HT-29 (cell line): Measurements from ENCODE around the gene ASGR2. TPM values are rescaled to one million over a fixed set of nuclear protein-coding genes. Genes with fewer than 3 reads are reported as not detected.
"Not testable (repeated sequence)": the region's sequence is repeated elsewhere in the genome, so short reads cannot be mapped to it uniquely, and the experiment has no call there.

Experiments used
- DNase-seq: peaks from one replicate; pipeline ENCODE4 v3.0.0-alpha.2; 2015; ENCODE audit warnings: low spot score
- total RNA-seq: library from RNA; depleted of rRNA; stranded (reverse); fragments of >200 nt; shearing (Covaris generic); gene quantifications from 2 replicates; pipeline ENCODE4 v1.2.3, GENCODE V29; 2014

Gene ASGR2
- total RNA-seq, 1 experiment from 2014 or later, result not detected

DNA sequence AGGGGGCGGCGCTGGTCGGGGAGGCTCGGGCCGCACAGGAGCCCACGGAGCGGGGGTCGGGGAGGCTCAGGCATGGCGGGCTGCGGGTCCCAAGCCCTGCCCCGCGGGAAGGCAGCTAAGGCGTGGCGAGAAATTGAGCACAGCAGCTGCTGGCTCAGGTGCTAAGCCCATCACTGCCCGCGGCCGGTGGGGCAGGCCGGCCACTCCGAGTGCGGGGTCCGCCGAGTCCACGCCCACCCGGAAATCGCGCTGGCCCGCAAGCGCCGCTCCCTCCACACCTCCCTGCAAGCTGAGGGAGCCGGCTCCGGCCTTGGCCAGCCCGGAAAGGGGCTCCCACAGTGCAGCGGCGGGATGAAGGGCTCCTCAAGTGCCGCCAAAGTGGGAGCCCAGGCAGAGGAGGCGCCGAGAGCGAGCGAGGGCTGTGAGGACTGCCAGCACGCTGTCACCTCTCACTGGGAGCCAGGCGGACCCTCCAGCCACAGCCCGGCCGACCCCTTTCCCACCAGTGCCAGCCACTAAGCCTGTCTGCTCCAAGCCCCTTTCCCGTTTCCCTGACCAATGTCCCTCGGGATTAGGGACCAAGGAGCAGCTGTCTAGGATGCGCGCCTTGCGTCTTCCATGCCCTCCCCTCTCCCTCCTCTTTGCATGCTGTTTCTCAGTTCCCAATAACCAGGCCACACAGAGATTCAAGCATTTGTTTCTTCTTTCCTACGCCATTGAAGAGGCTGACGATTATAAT is 13.8 kb downstream of the ASGR2 start:
- DNase-seq, result not testable (repeated sequence)

DNA sequence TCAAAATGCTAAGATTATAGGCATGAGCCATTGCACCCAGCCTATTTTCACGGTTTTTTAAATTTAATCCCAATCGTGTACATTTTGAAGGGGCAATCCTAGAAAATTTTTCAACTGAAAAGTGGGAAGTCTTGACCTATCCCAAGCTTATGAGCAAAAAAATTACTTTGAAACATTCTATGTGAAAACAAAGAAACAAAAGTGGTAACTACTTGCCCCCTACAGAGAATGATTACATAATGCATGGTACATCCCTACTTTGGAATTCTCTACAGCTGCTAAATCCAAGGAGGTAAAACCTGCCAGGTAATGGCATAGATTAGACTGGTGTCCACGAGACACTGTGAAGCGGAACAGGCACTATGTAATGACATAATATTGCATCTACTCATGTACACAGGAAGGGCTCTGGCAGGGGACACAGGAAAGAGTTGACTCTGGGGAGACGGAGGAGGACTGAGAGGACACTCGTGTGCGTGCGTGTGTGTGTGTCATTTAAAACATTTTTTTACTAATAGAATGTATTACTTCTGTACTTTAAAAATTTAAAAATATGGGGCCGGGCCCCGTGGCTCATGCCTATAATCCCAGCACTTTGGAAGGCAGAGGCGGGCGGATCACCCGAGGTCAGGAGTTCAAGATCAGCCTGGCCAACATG is 15.7 kb downstream of the ASGR2 start:
- DNase-seq, result no peak

DNA sequence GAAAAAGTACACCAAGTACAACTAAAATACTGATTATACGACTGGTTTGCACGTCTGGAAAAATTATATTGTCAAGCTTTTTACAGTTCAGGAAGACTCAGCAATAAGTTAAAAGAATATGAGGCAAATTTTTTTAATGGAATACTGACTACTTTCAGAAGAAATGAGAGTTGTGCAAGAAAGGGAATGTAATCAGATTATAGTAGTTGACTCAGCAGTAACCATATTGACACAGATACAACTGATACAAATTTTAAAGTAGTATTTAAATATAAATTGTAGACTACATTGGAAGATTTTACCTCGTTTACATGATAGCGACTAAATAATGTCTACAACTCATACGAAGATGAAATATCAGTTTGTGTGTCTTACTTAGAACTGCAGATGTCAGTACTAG is 16.7 kb downstream of the ASGR2 start:
- no peak for DNase-seq

DNA sequence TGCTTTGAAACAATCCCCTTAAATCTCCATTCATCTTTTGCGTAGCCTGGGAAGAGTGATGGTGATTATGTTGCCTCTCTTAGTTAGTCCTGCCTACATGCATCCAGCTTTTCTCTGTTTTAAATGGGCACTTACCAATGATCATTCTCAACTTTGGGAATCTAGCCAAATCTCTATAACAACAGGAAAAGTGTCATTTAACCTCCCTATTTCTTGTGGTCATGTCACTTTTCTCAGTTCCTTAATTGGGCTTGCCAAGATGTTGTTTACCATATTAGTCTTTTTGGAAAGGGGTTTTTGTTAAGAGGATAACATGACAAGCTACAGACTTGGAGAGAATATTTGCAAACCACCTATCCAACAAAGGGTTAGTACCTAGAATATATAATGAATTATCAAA is 19.0 kb downstream of the ASGR2 start:
- no peak for DNase-seq

DNA sequence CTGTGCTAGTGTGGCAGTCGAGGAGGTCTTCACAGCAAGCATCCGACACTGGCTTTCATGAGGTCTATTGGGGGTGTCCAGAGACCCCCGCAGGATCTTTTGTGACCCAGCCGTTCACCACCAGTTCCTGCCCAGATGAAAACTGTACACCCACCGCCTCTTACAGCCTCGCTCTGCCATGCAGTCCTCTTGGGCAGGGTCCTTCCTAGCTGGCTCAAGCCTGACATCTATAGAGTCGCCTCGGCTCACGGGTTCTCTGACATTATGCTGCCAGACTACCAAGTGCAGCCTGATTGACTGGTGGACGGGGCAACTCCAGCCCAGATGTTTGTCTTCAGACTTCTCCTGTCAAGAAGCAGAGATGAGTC is 20.0 kb downstream of the ASGR2 start:
- no peak for DNase-seq

DNA sequence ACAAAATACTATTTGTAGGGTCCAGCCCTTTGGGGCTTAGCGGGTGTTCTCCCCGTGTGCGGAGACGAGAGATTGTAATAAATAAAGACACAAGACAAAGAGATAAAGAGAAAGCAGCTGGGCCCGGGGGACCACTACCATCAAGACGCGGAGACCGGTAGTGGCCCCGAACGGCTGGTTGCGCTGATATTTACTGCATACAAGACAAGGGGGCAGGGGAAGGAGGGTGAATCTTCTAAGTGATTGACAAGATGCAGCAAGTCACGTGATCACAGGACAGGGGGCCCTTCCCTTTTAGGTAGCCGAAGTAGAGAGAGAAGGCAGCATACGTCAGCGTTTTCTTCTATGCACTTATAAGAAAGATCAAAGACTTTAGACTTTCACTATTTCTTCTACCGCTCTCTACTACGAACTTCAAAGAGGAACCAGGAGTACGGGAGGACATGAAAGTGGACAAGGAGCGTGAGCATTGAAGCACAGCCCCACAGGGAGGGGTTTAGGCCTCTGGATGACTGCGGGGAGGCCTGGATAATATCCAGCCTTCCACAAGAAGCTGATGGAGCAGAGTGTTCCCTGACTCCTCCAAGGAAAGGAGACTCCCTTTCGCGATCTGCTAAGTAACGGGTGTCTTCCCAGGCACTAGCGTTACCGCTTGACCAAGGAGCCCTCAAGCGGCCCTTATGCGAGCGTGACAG is 23.2 kb downstream of the ASGR2 start:
- not testable (repeated sequence) for DNase-seq

DNA sequence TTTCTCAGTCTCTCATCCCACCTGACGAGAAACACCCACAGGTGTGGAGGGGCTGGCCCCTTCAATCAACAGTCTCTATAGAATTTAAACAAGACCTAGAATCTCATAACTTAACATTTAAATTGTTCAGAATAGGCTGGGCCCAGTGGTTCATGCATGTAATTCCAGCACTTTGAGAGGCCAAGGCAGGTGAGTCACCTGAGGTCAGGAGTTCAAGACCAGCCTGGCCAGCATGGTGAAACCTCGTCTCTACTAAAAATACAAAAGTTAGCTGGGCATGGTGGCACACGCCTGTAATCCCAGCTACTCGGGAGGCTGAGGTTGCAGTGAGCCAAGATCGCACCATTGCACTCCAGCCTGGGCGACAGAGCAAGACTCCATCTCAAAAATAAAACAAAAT is 25.1 kb downstream of the ASGR2 start:
- DNase-seq, result not testable (repeated sequence)

DNA sequence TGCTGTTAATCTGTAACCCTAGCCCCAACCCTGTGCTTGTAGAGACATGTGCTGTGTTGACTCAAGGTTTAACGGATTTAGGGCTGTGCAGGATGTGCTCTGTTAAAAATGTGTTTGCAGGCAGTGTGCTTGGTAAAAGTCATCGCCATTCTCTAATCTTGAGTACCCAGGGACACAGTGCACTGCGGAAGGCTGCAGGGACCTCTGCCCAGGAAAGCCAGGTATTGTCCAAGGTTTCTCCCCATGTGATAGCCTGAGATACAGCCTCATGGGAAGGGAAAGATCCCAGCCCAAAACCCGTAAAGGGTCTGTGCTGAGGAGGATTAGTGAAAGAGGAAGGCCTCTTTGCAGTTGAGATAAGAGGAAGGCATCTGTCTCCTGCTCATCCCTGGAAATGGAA is 26.2 kb downstream of the ASGR2 start:
- DNase-seq, result not testable (repeated sequence)

DNA sequence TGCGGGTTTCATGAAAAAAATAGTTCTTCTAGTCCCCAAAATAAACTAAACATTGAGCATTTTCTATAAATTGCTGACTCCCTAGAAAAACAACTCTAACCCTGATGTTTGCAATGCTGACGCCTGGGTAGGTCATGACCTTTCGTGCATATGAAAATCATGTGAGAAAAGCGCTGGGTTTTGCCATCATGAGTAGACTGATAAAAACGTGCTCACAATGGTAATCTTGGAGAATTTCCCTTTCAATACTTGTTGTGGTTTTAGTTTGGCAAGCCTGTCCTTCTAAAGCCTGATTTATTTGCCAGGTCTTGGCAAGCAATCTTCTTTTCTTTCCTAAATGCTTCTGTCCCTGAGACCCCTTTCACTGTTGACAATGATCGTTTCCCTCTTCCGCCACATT is 30.5 kb downstream of the ASGR2 start:
- DNase-seq, result no peak

DNA sequence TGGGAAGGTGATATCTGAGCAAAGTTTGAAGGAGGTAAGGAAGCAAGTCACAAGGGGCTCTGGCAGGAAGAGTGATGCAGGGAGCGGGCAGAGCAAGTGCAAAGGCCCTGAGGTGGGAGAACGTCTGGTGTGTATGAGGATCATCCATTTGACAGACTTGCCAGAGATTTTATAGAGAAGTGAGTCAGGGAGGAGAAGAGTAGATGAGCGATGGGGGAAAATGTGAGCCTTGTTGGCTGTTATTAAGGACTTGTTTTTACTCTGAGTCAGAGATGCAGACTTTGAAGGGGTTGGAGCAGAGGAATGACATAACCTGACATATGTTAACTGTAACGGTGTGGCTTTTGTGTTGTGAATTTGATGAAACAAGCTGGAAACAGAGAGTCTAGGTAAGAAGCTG is 31.0 kb downstream of the ASGR2 start:
- no peak for DNase-seq

DNA sequence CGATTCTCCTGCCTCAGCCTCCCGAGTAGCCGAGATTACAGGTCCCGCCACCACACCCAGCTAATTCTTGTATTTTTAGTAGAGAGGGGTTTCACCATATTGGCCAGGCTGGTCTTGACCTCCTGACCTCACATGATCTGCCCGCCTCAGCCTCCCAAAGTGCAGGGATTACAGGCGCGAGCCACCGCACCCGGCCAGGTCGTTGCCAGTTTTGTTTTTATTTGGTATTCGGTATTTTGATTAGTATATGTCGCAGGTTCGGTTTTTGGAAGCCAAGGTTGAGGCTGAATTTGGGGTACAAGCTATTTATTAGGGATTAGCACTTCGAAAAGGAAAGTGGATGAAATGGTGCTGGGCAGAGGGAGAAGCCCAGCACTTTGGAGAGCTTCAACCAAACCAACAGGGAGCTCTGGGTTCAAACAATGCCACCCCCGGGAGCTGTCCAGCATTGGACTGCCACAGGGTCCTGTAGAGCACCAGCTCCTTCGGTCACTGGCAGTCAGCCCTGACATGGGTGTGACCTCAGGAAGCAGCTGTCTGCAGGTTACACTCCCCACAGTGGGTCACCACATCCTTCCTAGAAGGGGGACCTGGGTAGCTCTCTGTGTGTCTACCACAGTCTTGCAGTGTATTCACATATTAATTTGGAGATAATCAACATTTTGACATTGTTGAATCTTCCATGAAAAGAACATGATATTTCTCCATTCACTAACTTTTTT is 33.1 kb downstream of the ASGR2 start:
- DNase-seq, result no peak

DNA sequence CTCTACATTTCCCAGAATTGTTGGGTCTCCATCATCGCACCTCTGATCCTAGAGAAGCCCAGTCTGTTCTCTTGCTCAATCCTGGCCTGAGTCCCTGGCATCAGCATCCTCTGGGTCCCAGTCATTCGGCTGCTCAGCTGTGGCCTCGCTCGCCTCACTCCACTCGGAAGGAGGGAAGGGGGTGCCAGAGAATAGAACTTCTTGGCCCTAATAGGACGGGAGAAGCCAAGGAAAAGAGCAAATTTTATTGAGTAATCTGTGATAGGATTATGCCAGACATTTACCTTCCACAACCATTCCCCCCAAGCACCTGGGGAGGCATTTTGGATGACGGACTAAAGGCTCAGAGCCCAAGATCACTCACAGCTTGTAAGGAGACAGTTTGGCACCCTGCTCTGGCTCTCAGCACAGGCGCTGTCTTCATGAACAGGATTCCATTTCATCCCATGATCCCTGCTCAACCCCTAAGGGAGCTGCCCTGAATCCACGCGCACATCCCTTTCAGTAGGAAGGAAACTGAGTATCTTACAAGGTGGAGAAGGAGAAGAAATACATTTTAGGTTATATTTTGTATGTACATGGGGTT is 34.1 kb downstream of the ASGR2 start:
- no peak for DNase-seq

DNA sequence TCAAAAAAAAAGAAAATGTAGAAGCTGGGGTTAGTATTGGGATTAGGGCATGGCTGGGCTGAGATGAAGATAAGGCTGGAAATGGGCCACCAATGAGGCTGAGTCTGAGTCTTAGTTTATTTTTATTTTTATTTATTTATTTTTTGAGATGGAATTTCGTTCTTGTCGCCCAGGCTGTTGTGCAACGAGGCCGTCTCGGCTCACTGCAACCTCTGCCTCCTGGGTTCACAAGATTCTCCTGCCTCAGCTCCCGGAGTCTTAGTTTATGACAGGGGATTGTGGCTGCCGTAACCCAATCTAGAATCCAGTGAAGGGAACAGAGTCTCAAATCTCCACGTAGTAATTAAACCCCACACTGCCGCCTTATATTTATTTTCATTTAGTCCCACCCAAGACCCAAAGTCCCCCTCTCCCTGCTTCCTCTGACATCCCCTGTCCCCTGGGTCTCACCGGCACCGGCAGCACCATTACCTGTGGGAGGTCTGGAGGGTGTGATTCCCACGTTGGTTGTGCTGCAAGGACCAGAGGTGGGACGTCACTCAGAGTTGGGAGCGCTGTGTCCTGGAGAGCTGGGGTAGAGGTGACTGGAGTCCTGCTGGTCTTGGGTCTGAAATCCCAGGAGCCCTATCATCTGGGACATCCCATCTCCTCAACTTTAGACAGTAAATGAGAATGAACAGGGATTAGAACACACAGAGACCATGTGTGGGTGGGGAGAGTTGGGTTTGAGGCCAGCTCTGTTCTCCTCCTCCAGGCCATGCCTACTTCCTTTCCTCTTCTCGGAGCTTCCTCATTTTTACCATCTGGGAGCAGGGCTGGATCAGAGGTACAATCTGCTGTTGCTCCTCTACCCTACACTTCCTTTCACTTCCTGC is 34.8 kb downstream of the ASGR2 start, which contains the start of gene CLEC10A:
Gene CLEC10A (minus strand): TSS at position 671 of the 875 bp plus-strand sequence. CDS start 1,439 bp downstream, outside the sequence.
- DNase-seq, result no peak

DNA sequence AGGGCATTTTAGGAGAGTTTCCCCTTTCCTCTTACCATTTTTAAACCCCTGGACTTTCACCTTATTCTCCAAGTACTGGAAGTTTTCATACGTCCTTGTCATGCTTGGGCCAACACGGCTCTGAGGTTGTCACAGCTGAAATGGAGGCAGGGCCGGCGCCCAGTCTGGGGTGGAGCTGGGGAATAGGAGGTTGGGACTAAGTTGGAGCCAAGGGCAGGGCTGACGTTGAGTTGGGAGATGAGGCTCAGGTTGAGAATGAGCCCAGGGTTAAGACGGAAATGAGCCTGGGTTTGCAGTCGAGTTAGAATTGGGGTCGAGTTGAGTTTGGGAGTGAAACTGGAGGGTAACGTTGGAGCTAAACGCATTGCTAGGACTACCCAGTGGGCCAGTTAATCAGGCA is 35.9 kb downstream of the ASGR2 start:
- no peak for DNase-seq

DNA sequence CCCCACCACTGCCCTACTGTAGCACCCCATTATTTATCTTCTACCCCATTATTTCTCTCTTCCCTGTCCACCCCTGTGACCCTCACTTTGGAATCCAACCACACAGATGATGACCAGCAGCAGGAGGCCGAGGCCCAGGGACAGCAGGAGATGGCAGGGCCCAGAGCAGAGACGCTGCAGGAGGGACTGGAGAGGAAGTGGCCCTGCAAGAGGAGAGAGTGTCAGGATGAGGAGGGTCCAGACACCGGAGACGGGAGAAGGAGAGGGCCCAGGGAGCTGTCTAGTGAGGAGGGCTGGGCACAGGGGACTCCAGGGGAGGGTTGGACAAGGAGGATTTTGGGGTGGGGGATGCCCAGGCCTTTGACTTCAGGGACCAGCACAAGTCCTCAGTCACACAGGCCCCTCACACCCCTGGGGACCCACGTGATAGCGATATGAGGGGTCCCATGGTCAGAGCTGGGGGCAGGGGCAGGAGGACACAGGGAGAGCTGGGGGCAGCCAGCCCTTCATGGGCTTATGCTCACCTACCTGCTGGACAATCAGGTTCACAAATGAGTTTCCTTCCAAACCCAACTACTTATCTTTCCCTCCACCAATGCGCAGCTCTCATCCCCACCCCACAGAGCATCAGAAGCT is 36.6 kb downstream of the ASGR2 start:
- DNase-seq, result no peak

DNA sequence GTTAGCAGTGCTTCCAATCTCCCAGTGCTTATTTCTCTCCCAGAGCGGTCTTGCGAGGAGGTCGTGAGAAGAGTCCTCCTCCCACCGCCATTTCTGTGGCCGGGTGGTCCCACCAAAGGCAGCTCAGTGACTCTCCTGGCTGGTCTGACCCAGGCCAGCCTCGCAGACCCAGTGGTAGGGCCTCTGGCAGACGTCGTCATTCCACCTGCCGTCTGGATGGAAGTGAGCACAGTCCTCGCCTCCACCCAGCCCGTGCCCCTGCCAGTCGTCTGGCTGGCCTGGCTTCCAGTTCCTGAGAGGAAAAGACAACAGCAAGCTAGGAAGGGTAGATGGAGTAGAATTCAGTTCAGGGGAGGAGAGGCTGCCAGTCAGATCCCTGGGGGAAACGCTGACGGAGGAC is 39.7 kb downstream of the ASGR2 start:
- DNase-seq, result no peak

DNA sequence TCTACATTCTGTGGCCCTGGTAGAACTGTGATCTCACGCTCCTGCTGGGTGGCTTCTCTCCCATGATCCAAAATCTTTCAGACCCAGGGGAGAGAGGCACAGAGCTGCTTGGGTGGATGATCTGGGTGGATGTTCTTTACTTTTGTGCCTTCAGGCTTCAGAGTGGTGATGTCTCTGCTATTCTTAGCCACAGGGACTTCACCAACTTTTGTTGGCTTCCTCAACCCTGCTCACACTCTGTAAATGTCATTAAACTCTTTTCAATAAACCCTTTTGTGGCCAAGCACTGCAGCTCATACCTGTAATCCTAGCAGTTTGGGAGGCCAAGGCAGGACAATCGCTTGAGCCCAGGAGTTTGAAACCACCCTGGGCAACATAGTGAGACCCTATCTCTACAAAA is 42.2 kb downstream of the ASGR2 start:
- no peak for DNase-seq

DNA sequence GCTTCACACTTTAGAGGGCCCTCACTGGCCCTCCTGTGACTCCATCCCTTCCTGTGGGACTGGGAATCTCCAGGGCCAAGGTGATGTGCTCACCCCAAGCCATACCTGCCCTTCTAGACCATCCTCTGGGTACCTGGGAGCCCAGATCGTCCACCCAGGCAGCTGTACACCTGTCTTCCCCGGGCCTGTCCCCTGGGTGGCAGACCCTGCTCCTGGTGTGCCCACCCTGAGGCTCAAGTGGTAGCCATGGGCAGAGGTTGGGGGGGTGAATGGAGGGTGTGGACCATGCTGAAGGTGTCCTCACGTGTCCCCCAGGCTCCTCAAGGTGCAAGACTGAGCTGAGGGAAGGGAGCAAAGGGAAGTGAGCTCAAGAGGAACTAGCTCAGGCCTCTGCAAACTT is 43.9 kb downstream of the ASGR2 start:
- no peak for DNase-seq

DNA sequence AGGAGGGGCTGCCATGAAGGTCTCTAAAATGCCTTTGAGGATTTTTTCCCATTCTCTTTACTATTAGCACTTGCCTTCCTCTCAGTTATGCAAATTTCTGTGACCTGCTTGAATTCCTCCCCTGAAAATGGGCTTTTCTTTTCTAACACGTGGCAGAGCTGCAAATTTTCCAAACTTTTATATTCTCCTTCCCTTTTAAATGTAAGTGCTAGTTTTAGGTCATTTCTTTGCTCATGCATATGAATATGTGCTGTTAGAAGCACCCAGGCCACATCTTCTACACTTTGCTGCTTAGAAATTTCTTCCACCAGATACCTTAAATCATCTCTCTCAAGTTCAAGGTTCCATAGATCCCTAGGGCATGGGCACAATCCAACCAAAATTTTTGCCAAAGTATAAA is 46.4 kb downstream of the ASGR2 start:
- DNase-seq, result no peak

DNA sequence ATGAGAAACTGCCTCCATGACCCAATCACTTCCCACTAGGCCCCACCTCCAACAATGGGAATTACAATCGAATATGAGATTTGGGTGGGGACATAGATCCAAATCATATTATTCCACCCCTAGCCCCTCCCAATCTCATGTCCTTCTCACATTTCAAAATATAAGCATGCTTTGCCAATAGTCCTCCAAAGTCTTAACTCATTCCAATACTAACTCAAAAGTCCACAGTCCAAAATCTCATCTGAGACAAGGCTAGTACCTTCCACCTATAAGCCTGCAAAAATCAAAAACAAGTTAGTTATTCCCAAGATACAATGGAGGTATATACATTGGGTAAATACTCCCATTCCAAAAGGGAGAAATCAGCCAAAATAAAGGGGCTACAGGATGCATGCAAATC is 47.4 kb downstream of the ASGR2 start:
- DNase-seq, result no peak
